Activated CD4-positive, alpha-beta T cell treated with anti-CD3 and anti-CD28 coated beads, Interleukin-10, Interleukin-2, amounts not matched to agents 100 ng/mL and 50 ng/mL, durations not matched to agents 16 hours and 8 hours (primary cell): ENCODE data around the gene CDC45.

Experiments
- DNase-seq: peaks from one replicate; pipeline ENCODE4 v3.0.0-alpha.2; 2020

The CDC45 gene

GRCh38 chr22:19496324-19496630 lies 16.6 kb downstream of the CDC45 start:
- DNase-seq: no peak

GRCh38 chr22:19497245-19497644 lies 17.5 kb downstream of the CDC45 start:
- DNase-seq: no peak

GRCh38 chr22:19498154-19498865 lies 18.6 kb downstream of the CDC45 start:
- no peak for DNase-seq

GRCh38 chr22:19498866-19499190 lies 19.1 kb downstream of the CDC45 start:
- DNase-seq: no peak

- DNase-seq: no peak
These were observed 19.6 kb downstream of the CDC45 start for GRCh38 chr22:19499236-19499879.

- no peak for DNase-seq
These were observed 20.1 kb downstream of the CDC45 start for GRCh38 chr22:19499880-19500242.

- DNase-seq: no peak
These were observed 22.3 kb downstream of the CDC45 start for GRCh38 chr22:19501897-19502447.

- no peak for DNase-seq
These were observed 23.6 kb downstream of the CDC45 start for GRCh38 chr22:19503367-19503766.

- no peak for DNase-seq
These were observed 24.1 kb downstream of the CDC45 start for GRCh38 chr22:19503869-19504268.

- DNase-seq: no peak
These were observed 25.4 kb downstream of the CDC45 start for GRCh38 chr22:19504900-19505734.

- DNase-seq: no peak
These were observed 26.0 kb downstream of the CDC45 start for GRCh38 chr22:19505735-19506126.

GRCh38 chr22:19506212-19506611 lies 26.5 kb downstream of the CDC45 start:
- DNase-seq: no peak

- DNase-seq: no peak
These were observed 27.8 kb downstream of the CDC45 start for GRCh38 chr22:19507534-19507861.

GRCh38 chr22:19508024-19508776 lies 28.5 kb downstream of the CDC45 start:
- DNase-seq: no peak

GRCh38 chr22:19509191-19509590 lies 29.5 kb downstream of the CDC45 start:
- no peak for DNase-seq

- no peak for DNase-seq
These were observed 30.2 kb downstream of the CDC45 start for GRCh38 chr22:19509923-19510322.

GRCh38 chr22:19510919-19511341 lies 31.2 kb downstream of the CDC45 start:
- DNase-seq: no peak

GRCh38 chr22:19513823-19514222 lies 34.1 kb downstream of the CDC45 start:
- DNase-seq: no peak

GRCh38 chr22:19514831-19515565 lies 35.3 kb downstream of the CDC45 start:
- DNase-seq: no peak

GRCh38 chr22:19515654-19516377 lies 36.1 kb downstream of the CDC45 start:
- DNase-seq: no peak

GRCh38 chr22:19516378-19517170 lies 36.9 kb downstream of the CDC45 start:
- no peak for DNase-seq
